ENCODE data around the gene YEATS2. TPM values are rescaled to one million over a fixed set of nuclear protein-coding genes. Genes with fewer than 3 reads are reported as not detected.

YEATS2 gene
- total and polyA plus RNA-seq, 2 donors (not counting 1 experiment from before 2014, with no cell fraction given), result 25.0 to 28.7 TPM

- Histone ChIP-seq H3K4me3 (replicated peaks in 1 of 4; ENCODE audit: control extremely low read depth in 1 of 4, insufficient read depth in 1 of 4, low read depth in 3 of 4, low read length in 4 of 4) (no peak overlapping the region), H3K9ac (ENCODE audit: insufficient read depth, low read length) (no peak overlapping the region), H4K20me1 (ENCODE audit: control insufficient read depth, extremely low read depth, insufficient read depth, low read length) (peaks cover 2% of the 10 kb centered on the region), H3K27me3 (ENCODE audit: control insufficient read depth, insufficient read depth, low read length) (no peaks in the 10 kb centered on the region), H3K27ac (ENCODE audit: insufficient read depth, low read length) (no peak overlapping the region), H3K4me2 (ENCODE audit: extremely low read depth, insufficient read depth, low read length) (no peak overlapping the region), H3K4me1 (ENCODE audit: control insufficient read depth, extremely low read depth, insufficient read depth, low read length) (no peaks in the 10 kb centered on the region), H3K9me3 (ENCODE audit: control insufficient read depth, insufficient read depth, low read depth, low read length) (no peaks in the 10 kb centered on the region), H3K79me2 (ENCODE audit: control insufficient read depth, insufficient read depth, low read length) (peaks cover 70% of the 10 kb centered on the region), H3K36me3 (ENCODE audit: control insufficient read depth, insufficient read depth, low read length) (no peaks in the 10 kb centered on the region), H2AFZ (ENCODE audit: low read length) (no peak overlapping the region)
- DNase-seq (ENCODE audit: low read depth in 2 of 2), result peak in 1 of 2 donors; percentile 30
- no peak for TF ChIP-seq CTCF (conservative IDR thresholded peaks at IDR 0.05 in 1 of 2, IDR thresholded peaks at IDR 0.05 in 1 of 2; ENCODE audit: low read depth in 1 of 2, low read length in 2 of 2)
- TF ChIP-seq EZH2 (IDR thresholded peaks at IDR 0.05; ENCODE audit: low read length, missing control alignments), result no peak
Measured at GRCh38 chr3:183710231-183710630, 12.6 kb downstream of the YEATS2 start.

DNA sequence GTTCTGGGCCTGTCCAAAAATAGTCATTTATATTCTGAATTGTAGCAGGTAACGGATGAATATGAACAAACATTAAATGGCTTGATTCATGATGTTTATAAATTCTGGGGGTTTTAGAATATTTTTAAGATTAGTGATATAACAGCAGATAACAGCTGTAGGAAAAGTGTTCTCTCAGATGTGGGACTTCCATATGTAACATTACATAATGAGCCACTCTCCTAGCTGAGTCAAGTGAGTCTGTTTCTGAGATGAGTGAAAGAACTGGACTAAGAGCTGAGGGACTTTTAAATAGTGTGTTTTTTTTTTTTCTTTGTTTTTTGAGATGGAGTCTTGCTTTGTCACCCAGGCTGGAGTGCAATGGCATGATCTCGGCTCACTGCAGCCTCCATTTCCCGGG lies 13.9 kb downstream of the YEATS2 start:
- Histone ChIP-seq H4K20me1 (ENCODE audit: control insufficient read depth, extremely low read depth, insufficient read depth, low read length) (peaks cover 2% of the 10 kb centered on the region), H3K9me3 (ENCODE audit: control insufficient read depth, insufficient read depth, low read depth, low read length) (no peaks in the 10 kb centered on the region), H2AFZ (ENCODE audit: low read length) (no peak overlapping the region), H3K27me3 (ENCODE audit: control insufficient read depth, insufficient read depth, low read length) (no peaks in the 10 kb centered on the region), H3K36me3 (ENCODE audit: control insufficient read depth, insufficient read depth, low read length) (no peaks in the 10 kb centered on the region), H3K4me1 (ENCODE audit: control insufficient read depth, extremely low read depth, insufficient read depth, low read length) (no peaks in the 10 kb centered on the region), H3K4me3 (replicated peaks in 1 of 4; ENCODE audit: control extremely low read depth in 1 of 4, insufficient read depth in 1 of 4, low read depth in 3 of 4, low read length in 4 of 4) (no peak overlapping the region), H3K9ac (ENCODE audit: insufficient read depth, low read length) (no peak overlapping the region), H3K79me2 (ENCODE audit: control insufficient read depth, insufficient read depth, low read length) (peaks cover 60% of the 10 kb centered on the region), H3K27ac (ENCODE audit: insufficient read depth, low read length) (no peak overlapping the region), H3K4me2 (ENCODE audit: extremely low read depth, insufficient read depth, low read length) (no peak overlapping the region)
- no peak for TF ChIP-seq CTCF (conservative IDR thresholded peaks at IDR 0.05 in 1 of 2, IDR thresholded peaks at IDR 0.05 in 1 of 2; ENCODE audit: low read depth in 1 of 2, low read length in 2 of 2)
- TF ChIP-seq EZH2 (IDR thresholded peaks at IDR 0.05; ENCODE audit: low read length, missing control alignments), result no peak
- DNase-seq (ENCODE audit: low read depth in 2 of 2), result peak in 1 of 2 donors; percentile 43

DNA sequence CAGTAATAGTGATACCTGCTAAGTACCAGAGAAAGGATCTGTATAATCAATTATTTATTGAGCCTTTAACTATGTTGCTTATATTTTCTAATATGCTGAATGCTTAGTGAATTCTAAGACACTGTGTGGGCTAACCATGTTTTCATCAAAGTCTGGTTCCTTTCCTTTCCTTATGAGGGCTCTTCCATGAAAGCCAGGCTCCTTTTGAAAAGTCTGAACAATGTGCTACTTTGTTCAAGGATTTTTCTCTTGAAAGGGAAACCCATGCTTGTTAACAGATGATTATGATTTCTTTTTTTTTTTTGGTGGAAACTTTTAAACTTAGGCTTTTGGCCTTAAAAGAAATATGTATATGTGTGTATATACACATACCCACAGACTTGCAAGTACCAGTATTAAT lies 17.0 kb downstream of the YEATS2 start:
- Histone ChIP-seq H3K27ac (ENCODE audit: insufficient read depth, low read length) (no peak overlapping the region), H3K9ac (ENCODE audit: insufficient read depth, low read length) (no peak overlapping the region), H3K27me3 (ENCODE audit: control insufficient read depth, insufficient read depth, low read length) (no peaks in the 10 kb centered on the region), H3K4me2 (ENCODE audit: extremely low read depth, insufficient read depth, low read length) (no peak overlapping the region), H2AFZ (ENCODE audit: low read length) (no peak overlapping the region), H3K79me2 (ENCODE audit: control insufficient read depth, insufficient read depth, low read length) (peaks cover 35% of the 10 kb centered on the region), H3K4me1 (ENCODE audit: control insufficient read depth, extremely low read depth, insufficient read depth, low read length) (no peaks in the 10 kb centered on the region), H4K20me1 (ENCODE audit: control insufficient read depth, extremely low read depth, insufficient read depth, low read length) (peaks cover 2% of the 10 kb centered on the region), H3K9me3 (ENCODE audit: control insufficient read depth, insufficient read depth, low read depth, low read length) (no peaks in the 10 kb centered on the region), H3K36me3 (ENCODE audit: control insufficient read depth, insufficient read depth, low read length) (no peaks in the 10 kb centered on the region), H3K4me3 (replicated peaks in 1 of 4; ENCODE audit: control extremely low read depth in 1 of 4, insufficient read depth in 1 of 4, low read depth in 3 of 4, low read length in 4 of 4) (no peak overlapping the region)
- no peak for DNase-seq (ENCODE audit: low read depth in 2 of 2)
- TF ChIP-seq CTCF (conservative IDR thresholded peaks at IDR 0.05 in 1 of 2, IDR thresholded peaks at IDR 0.05 in 1 of 2; ENCODE audit: low read depth in 1 of 2, low read length in 2 of 2) (no peak), EZH2 (IDR thresholded peaks at IDR 0.05; ENCODE audit: low read length, missing control alignments) (no peak)
